Pancreas (tissue), 10 donors: ENCODE results near the gene SHB. TPM values are rescaled to one million over a fixed set of nuclear protein-coding genes. Genes with fewer than 3 reads are reported as not detected.

Experiments used
- ATAC-seq, 4 donors: fragments of 200-7000 bp; cut with Tn5 transposase; one replicate each; pipeline versions ENCODE4 v1.8.0 to v1.9.1; 2020; ENCODE audit warnings: mild to moderate bottlenecking in 4 of 4, moderate library complexity in 4 of 4
- DNase-seq, 6 donors: peaks; one replicate each; pipeline ENCODE4 v3.0.0-alpha.2; 2020
- FAIRE-seq: peaks from 2 replicates; lab custom pipeline; 2012; peaks lifted over from hg19 to GRCh38; lab: Jason Lieb, UNC
- H3K27ac ChIP-seq, 4 donors: fragments of 200-600 bp; sonication (generic); 1 replicate in 3 of 4; 2 replicates in 1 of 4; pipeline versions ENCODE4 v1.5.0 to v1.8.0; 2020
- H3K27me3 ChIP-seq, 4 donors: fragments of 200-600 bp; one replicate each; pipeline ENCODE4 v1.8.0; 2021
- H3K36me3 ChIP-seq, 3 donors: fragments of 200-600 bp; sonication (generic) in 1 of 3; one replicate each; pipeline versions ENCODE4 v1.5.0 to v1.8.0; 2020 to 2021
- H3K4me1 ChIP-seq, 3 donors: fragments of 200-600 bp; one replicate each; pipeline ENCODE4 v1.8.0; 2021
- H3K4me3 ChIP-seq, 4 donors: fragments of 200-600 bp; sonication (generic) in 2 of 4; one replicate each; pipeline versions ENCODE4 v1.5.0 to v1.8.0; 2020 to 2021
- H3K9me3 ChIP-seq, 4 donors: fragments of 200-600 bp; one replicate each; pipeline ENCODE4 v1.8.0; 2021
- WGBS, 2 donors: extraction: QIAGEN DNeasy Blood & Tissue Kit; methylation state at CpG; one replicate each; pipeline ENCODE4 v1.1.7; 2013; 5-methylcytosine and 5-hydroxymethylcytosine counted together
- intact Hi-C, 3 donors: fragments of 100-400 bp; cut with DNase I; formaldehyde crosslinking; loops; one replicate each; pipeline versions ENCODE4 v1.11.1 to v1.14.2; 2022
- polyA plus RNA-seq, 2 donors: library from polyadenylated mRNA; stranded (reverse); fragments of 200-250 nt; gene quantifications; one replicate each; pipeline ENCODE4 v1.2.3, GENCODE V29; 2013
- total RNA-seq, 6 donors: library from RNA; stranded (reverse); fragmentation: NEBNext Ultra II Directional in 4 of 6; extraction: Animal tissue kit (Norgen Biotek cat#: 25700) in 4 of 6; gene quantifications; one replicate each; pipeline versions ENCODE4 v1.2.1 to v1.2.4, GENCODE V29; 2021 to 2023
- TF ChIP-seq, protein P1 (sequence below), 4 donors: fragments of 200-600 bp; sonication (generic) in 3 of 4; IDR thresholded peaks; one replicate each; pipeline versions ENCODE4 v1.5.0 to v1.8.0; 2021; ENCODE audit warnings: antibody characterized with exemption in 4 of 4
- donor health status: healthy with polysubstance abuse.
- donor health status: DM: no; HTN: no; CAD: no; lungs with moderate emphysema.
- donor health status: DM: no; HTN: no; CAD: no.
- donor health status: control.
- donor health status: control.
- donor health status: Bipolar disorder and iron deficiency.
- donor health status: DM: yes; HTN: yes; CAD: no.
- donor health status: DM: no; HTN: no; CAD: no.
- donor health status: DM: no; HTN: no; CAD: no.
- donor health status: DM: yes; HTN: yes; CAD: no.

SHB gene
- total and polyA plus RNA-seq, 8 donors = 11.5 to 24.2 (median 19.2) TPM

- H3K4me3 ChIP-seq = no peak overlapping the region
- no peaks in the 10 kb centered on the region for H3K9me3 ChIP-seq
- H3K4me1 ChIP-seq = peaks cover 0 to 12% (median 6%) of the 10 kb centered on the region in 3 donors
- no peaks in the 10 kb centered on the region for H3K27me3 ChIP-seq
- DNase-seq (peak in 1 of 6 donors; percentile 27), FAIRE-seq (no peak), ATAC-seq (peak in 3 of 4 donors; percentile 28 to 53 (median 34))
- peak overlapping the region in 1 of 4 donors; percentile 67 for H3K27ac ChIP-seq
- 49 to 55% methylated on average over 12 of the region's 12 CpGs for WGBS, 2 donors
- peaks cover 0 to 44% (median 8%) of the 10 kb centered on the region in 3 donors for H3K36me3 ChIP-seq
- intact Hi-C loops = no loop called here
- TF ChIP-seq, protein P1, sequence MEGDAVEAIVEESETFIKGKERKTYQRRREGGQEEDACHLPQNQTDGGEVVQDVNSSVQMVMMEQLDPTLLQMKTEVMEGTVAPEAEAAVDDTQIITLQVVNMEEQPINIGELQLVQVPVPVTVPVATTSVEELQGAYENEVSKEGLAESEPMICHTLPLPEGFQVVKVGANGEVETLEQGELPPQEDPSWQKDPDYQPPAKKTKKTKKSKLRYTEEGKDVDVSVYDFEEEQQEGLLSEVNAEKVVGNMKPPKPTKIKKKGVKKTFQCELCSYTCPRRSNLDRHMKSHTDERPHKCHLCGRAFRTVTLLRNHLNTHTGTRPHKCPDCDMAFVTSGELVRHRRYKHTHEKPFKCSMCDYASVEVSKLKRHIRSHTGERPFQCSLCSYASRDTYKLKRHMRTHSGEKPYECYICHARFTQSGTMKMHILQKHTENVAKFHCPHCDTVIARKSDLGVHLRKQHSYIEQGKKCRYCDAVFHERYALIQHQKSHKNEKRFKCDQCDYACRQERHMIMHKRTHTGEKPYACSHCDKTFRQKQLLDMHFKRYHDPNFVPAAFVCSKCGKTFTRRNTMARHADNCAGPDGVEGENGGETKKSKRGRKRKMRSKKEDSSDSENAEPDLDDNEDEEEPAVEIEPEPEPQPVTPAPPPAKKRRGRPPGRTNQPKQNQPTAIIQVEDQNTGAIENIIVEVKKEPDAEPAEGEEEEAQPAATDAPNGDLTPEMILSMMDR (IDR thresholded peaks at IDR 0.05) = no peak
Observed at GRCh38 chr9:37950561-37950960, 118.5 kb downstream of the SHB start.

DNA sequence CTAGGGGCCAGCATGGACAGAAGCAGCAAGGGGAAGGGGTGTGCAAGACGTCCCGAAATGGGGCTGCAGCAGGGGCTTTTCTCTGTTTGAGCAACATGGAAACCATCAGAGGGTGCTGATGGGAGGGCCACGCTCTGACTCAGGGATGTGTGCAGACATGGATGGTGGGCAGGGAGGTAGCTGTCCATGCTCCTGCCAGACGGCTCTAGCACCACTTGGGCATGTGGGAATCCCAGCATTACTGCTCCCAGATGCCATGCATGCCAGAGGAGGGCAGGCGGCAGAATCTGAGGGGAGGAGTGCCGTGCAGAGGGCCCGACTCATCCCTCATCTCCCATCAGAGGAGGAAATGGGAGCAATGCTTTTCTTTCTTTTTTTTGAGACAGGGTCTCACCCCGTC is 119.5 kb downstream of the SHB start:
- FAIRE-seq (no peak), ATAC-seq (no peak), DNase-seq (peak in 1 of 6 donors; percentile 16)
- intact Hi-C loops = no loop called here
- peaks cover 0 to 43% (median under 1%) of the 10 kb centered on the region in 3 donors for H3K36me3 ChIP-seq
- no peak overlapping the region for H3K4me3 ChIP-seq
- H3K9me3 ChIP-seq = no peaks in the 10 kb centered on the region
- WGBS, 2 donors = 81 to 84% methylated on average over 8 of the region's 8 CpGs
- H3K4me1 ChIP-seq = peaks cover 0 to 12% (median 6%) of the 10 kb centered on the region in 3 donors
- TF ChIP-seq, protein P1 (IDR thresholded peaks at IDR 0.05) = no peak
- no peaks in the 10 kb centered on the region for H3K27me3 ChIP-seq
- H3K27ac ChIP-seq = no peak overlapping the region

GRCh38 chr9:37948417-37948980 is 120.5 kb downstream of the SHB start:
- 87 to 91% methylated on average over 20 of the region's 20 CpGs for WGBS, 2 donors
- Histone ChIP-seq H3K9me3 (no peaks in the 10 kb centered on the region), H3K4me3 (no peak overlapping the region), H3K36me3 (peaks cover 0 to 33% (median 0%) of the 10 kb centered on the region in 3 donors), H3K27ac (no peak overlapping the region), H3K27me3 (no peaks in the 10 kb centered on the region), H3K4me1 (peaks cover 0 to 12% (median 6%) of the 10 kb centered on the region in 3 donors)
- TF ChIP-seq, protein P1 (IDR thresholded peaks at IDR 0.05) = no peak
- DNase-seq (peak in 2 of 6 donors; percentile 30 to 40), FAIRE-seq (no peak), ATAC-seq (no peak)
- intact Hi-C loops = no loop called here

- DNase-seq (peak in 2 of 6 donors; percentile 3 to 34), ATAC-seq (no peak), FAIRE-seq (no peak)
- H3K27me3 ChIP-seq = no peaks in the 10 kb centered on the region
- WGBS, 2 donors = 79 to 81% methylated on average over 9 of the region's 9 CpGs
- intact Hi-C loops = no loop called here
- H3K4me3 ChIP-seq = no peak overlapping the region
- H3K27ac ChIP-seq = no peak overlapping the region
- no peaks in the 10 kb centered on the region for H3K9me3 ChIP-seq
- TF ChIP-seq, protein P1 (IDR thresholded peaks at IDR 0.05) = no peak
- H3K36me3 ChIP-seq = peaks cover 0 to 32% (median 0%) of the 10 kb centered on the region in 3 donors
- H3K4me1 ChIP-seq = peaks cover 0 to 12% (median 6%) of the 10 kb centered on the region in 3 donors
Observed at GRCh38 chr9:37947977-37948376, 121.0 kb downstream of the SHB start.

DNA sequence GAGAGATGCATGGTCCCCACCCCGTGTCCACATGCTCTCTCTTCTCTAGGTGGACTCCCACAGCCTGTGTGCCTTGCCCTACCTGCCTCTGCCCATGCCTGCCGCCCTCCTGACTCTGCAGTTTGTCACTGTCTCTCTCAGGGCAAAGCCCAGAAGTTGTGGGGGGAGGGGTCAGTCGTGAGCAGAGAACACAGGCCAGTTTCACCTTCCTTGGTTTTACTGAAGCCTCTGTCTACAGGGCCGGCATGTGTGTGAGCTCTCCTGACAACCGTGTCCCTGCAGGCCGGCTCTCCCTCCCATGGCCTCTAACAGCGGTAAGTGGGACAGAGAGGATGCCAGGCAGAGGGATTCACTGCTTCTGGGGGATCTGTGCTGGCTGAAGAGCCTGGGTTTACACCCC is 121.6 kb downstream of the SHB start:
- 69 to 84% methylated on average over 7 of the region's 7 CpGs for WGBS, 2 donors
- peaks cover 0 to 12% (median 6%) of the 10 kb centered on the region in 3 donors for H3K4me1 ChIP-seq
- FAIRE-seq = no peak
- peaks cover 0 to 32% (median 0%) of the 10 kb centered on the region in 3 donors for H3K36me3 ChIP-seq
- H3K27ac ChIP-seq = no peak overlapping the region
- TF ChIP-seq, protein P1 (IDR thresholded peaks at IDR 0.05) = no peak
- intact Hi-C loops = no loop called here
- H3K27me3 ChIP-seq = no peaks in the 10 kb centered on the region
- peak in 2 of 6 donors; percentile 16 to 23 for DNase-seq
- no peaks in the 10 kb centered on the region for H3K9me3 ChIP-seq
- ATAC-seq = no peak
- no peak overlapping the region for H3K4me3 ChIP-seq
